Mucosa of descending colon (tissue), 3 donors: ENCODE results near the gene ANKS1B. TPM values are rescaled to one million over a fixed set of nuclear protein-coding genes. Genes with fewer than 3 reads are reported as not detected.
"Not testable (repeated sequence)": the region's sequence is repeated elsewhere in the genome, so short reads cannot be mapped to it uniquely, and the experiment has no call there.

Experiments used
- ATAC-seq: fragments of 200-7000 bp; cut with Tn5 transposase; one replicate; pipeline ENCODE4 v1.9.1; 2020; ENCODE audit warnings: mild to moderate bottlenecking, moderate library complexity
- DNase-seq, 3 donors: peaks; one replicate each; pipeline ENCODE4 v3.0.0-alpha.2; 2020
- H3K36me3 ChIP-seq: fragments of 200-600 bp; one replicate; pipeline ENCODE4 v1.8.0; 2021; ENCODE audit warnings: low read depth, mild to moderate bottlenecking
- H3K4me1 ChIP-seq: fragments of 200-600 bp; one replicate; pipeline ENCODE4 v1.8.0; 2021; ENCODE audit warnings: low read depth, mild to moderate bottlenecking
- H3K4me3 ChIP-seq: fragments of 200-600 bp; one replicate; pipeline ENCODE4 v1.8.0; 2021; ENCODE audit warnings: mild to moderate bottlenecking
- H3K9me3 ChIP-seq: fragments of 200-600 bp; one replicate; pipeline ENCODE4 v1.8.0; 2021; ENCODE audit warnings: mild to moderate bottlenecking
- CTCF ChIP-seq: fragments of 200-600 bp; IDR thresholded peaks from one replicate; pipeline ENCODE4 v1.8.0; 2022; ENCODE audit warnings: antibody characterized with exemption, mild to moderate bottlenecking
- intact Hi-C, 2 donors: fragments of 100-400 bp; cut with DNase I in 1 of 2; cut with micrococcal nuclease in 1 of 2; formaldehyde crosslinking; loops; one replicate each; pipeline versions ENCODE4 v1.11.0 to v1.11.1; 2022; cut with DNase I, micrococcal nuclease
- total RNA-seq, 3 donors: library from RNA; stranded (reverse); fragmentation: NEBNext Ultra II Directional in 2 of 3; extraction: Animal tissue kit (Norgen Biotek cat#: 25700) in 2 of 3; gene quantifications; one replicate each; pipeline versions ENCODE4 v1.2.1 to v1.2.4, GENCODE V29; 2021 to 2023
- donor health status: DM: no; HTN: no; CAD: no; lungs with moderate emphysema.
- donor health status: DM: no; HTN: no; CAD: no.
- donor health status: DM: no; HTN: yes; CAD: no.

The ANKS1B gene
- total RNA-seq, 3 donors from 2014 or later: 1.1 to 22.2 (median 2.3) TPM

GRCh38 chr12:98847242-98847641 lies 1137.5 kb downstream of the ANKS1B start:
- Histone ChIP-seq H3K4me1 (no peaks in the 10 kb centered on the region), H3K9me3 (no peaks in the 10 kb centered on the region), H3K36me3 (no peaks in the 10 kb centered on the region), H3K4me3 (no peak overlapping the region)
- intact Hi-C loops: no loop called here
- ATAC-seq: no peak
- no peak for DNase-seq
- TF ChIP-seq CTCF: no peak

GRCh38 chr12:98845957-98846356 lies 1138.8 kb downstream of the ANKS1B start:
- intact Hi-C loops: no loop called here
- H3K4me3 ChIP-seq: no peak overlapping the region
- H3K36me3 ChIP-seq: no peaks in the 10 kb centered on the region
- no peaks in the 10 kb centered on the region for H3K9me3 ChIP-seq
- DNase-seq: no peak
- ATAC-seq: no peak
- H3K4me1 ChIP-seq: no peaks in the 10 kb centered on the region
- TF ChIP-seq CTCF: no peak

GRCh38 chr12:98840325-98840724 lies 1144.4 kb downstream of the ANKS1B start:
- TF ChIP-seq CTCF: no peak
- ATAC-seq (no peak), DNase-seq (no peak)
- H3K4me1 ChIP-seq: no peaks in the 10 kb centered on the region
- intact Hi-C loops: no loop called here
- no peaks in the 10 kb centered on the region for H3K36me3 ChIP-seq
- H3K9me3 ChIP-seq: no peaks in the 10 kb centered on the region
- H3K4me3 ChIP-seq: no peak overlapping the region

DNA sequence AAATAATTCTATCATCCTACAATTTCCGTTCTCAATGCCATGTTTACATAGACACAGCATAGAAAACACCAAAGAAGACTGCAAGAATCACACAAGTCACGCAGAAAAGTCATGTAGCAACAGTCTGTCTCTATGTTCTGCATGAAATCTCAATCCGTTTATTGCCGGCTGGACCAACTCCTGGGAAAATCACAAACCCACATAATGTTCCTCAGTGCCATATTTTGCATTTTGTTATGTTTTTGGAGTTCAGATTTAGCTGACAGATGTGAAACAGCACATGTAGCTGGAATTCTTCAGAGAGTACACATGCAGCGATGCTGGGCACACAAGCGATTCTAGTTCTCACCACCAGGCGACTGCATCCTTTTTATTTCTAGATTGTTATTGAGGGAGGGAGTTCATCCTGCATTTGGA lies 1146.5 kb downstream of the ANKS1B start:
- H3K4me1 ChIP-seq: no peaks in the 10 kb centered on the region
- H3K36me3 ChIP-seq: no peaks in the 10 kb centered on the region
- no peak overlapping the region for H3K4me3 ChIP-seq
- no peak for TF ChIP-seq CTCF
- no peaks in the 10 kb centered on the region for H3K9me3 ChIP-seq
- ATAC-seq (no peak), DNase-seq (no peak)
- intact Hi-C loops: no loop called here

GRCh38 chr12:98837134-98837752 lies 1147.5 kb downstream of the ANKS1B start:
- H3K36me3 ChIP-seq, intact Hi-C loops, ATAC-seq, DNase-seq, H3K4me1 ChIP-seq, H3K9me3 ChIP-seq, H3K4me3 ChIP-seq: not testable (repeated sequence)

DNA sequence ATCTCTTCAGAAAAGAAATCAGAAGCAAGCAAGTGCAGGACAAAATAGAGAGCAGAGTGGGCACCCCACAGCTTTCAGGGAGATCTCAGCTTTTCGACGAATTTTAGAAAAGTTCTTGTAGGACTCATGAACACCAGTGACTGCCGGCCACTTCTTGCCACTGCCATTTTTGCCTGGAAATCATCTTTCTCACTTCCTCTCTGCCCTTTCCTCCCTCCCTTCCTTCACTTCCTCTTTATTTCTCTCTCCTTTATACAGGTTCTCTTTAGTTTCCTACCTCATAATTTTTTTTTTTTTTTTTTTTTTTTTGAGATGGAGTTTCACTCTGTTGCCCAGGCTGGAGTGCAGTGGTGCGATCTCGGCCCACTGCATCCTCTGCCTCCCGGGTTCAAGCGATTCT lies 1154.1 kb downstream of the ANKS1B start:
- intact Hi-C loops: no loop called here
- ATAC-seq: no peak
- Histone ChIP-seq H3K4me3 (no peak overlapping the region), H3K4me1 (no peaks in the 10 kb centered on the region), H3K36me3 (no peaks in the 10 kb centered on the region), H3K9me3 (no peaks in the 10 kb centered on the region)
- TF ChIP-seq CTCF: no peak
- no peak for DNase-seq
